Liver (tissue), 9 donors: ENCODE measurements around the gene MYOM1. TPM values are rescaled to one million over a fixed set of nuclear protein-coding genes. Genes with fewer than 3 reads are reported as not detected.

ENCODE experiments used
- DNase-seq: peaks from one replicate; pipeline ENCODE4 v3.0.0-alpha.2; 2017; ENCODE audit warnings: low spot score
- H3K27ac ChIP-seq, 2 donors: one replicate each; pipeline ENCODE4 v1.7.0; 2013; ENCODE audit warnings: inconsistent platforms in 2 of 2, low read length in 2 of 2, control low read depth in 1 of 2, low read depth in 1 of 2, mild to moderate bottlenecking in 1 of 2
- H3K27me3 ChIP-seq, 4 donors: one replicate each; pipeline versions ENCODE4 v1.6.1 to v1.7.0; 2013; ENCODE audit warnings: low read length in 3 of 4, inconsistent platforms in 1 of 4, mild to moderate bottlenecking in 1 of 4, moderate library complexity in 1 of 4; ENCODE audit not compliant: control insufficient read depth in 4 of 4, insufficient read depth in 4 of 4
- H3K36me3 ChIP-seq, 4 donors: one replicate each; pipeline versions ENCODE4 v1.6.1 to v1.7.0; 2013; ENCODE audit warnings: low read length in 3 of 4, mild to moderate bottlenecking in 3 of 4, low read depth in 1 of 4, moderate library complexity in 1 of 4; ENCODE audit not compliant: control insufficient read depth in 4 of 4, insufficient read depth in 3 of 4
- H3K4me1 ChIP-seq, 4 donors: one replicate each; pipeline versions ENCODE4 v1.6.1 to v1.7.0; 2013; ENCODE audit warnings: low read length in 3 of 4, mild to moderate bottlenecking in 3 of 4, moderate library complexity in 1 of 4; ENCODE audit not compliant: control insufficient read depth in 4 of 4, insufficient read depth in 4 of 4
- H3K4me3 ChIP-seq, 3 donors: one replicate each; pipeline versions ENCODE4 v1.6.1 to v1.7.0; 2013; ENCODE audit warnings: low read length in 3 of 3, control low read depth in 1 of 3, low read depth in 1 of 3, mild to moderate bottlenecking in 1 of 3
- H3K9ac ChIP-seq, 2 donors: one replicate each; pipeline ENCODE4 v1.7.0; 2013; ENCODE audit warnings: low read length in 2 of 2, mild to moderate bottlenecking in 2 of 2, moderate library complexity in 2 of 2, control low read depth in 1 of 2, low read depth in 1 of 2
- H3K9me3 ChIP-seq, 4 donors: one replicate each; pipeline versions ENCODE4 v1.6.1 to v1.7.0; 2013; ENCODE audit warnings: low read length in 3 of 4; ENCODE audit not compliant: control insufficient read depth in 4 of 4
- EGR1 ChIP-seq, 2 donors: IDR thresholded peaks; 2 replicates each; pipeline ENCODE4 v1.6.1; 2016 to 2018; ENCODE audit warnings: antibody characterized with exemption in 2 of 2, low read depth in 2 of 2
- FOXA1 ChIP-seq: IDR thresholded peaks from 2 replicates; pipeline ENCODE4 v1.6.1; 2016; ENCODE audit warnings: antibody characterized with exemption
- FOXA2 ChIP-seq: IDR thresholded peaks from 2 replicates; pipeline ENCODE4 v1.6.1; 2016; ENCODE audit warnings: antibody characterized with exemption
- GABPA ChIP-seq, 2 donors: IDR thresholded peaks in 1 of 2; conservative IDR thresholded peaks in 1 of 2; 2 replicates each; pipeline ENCODE4 v1.6.1; 2016; ENCODE audit warnings: antibody characterized with exemption in 2 of 2, mild to moderate bottlenecking in 1 of 2, moderate library complexity in 1 of 2
- HNF4A ChIP-seq, 2 donors: conservative IDR thresholded peaks; 2 replicates each; pipeline ENCODE4 v1.6.1; 2016; ENCODE audit warnings: antibody characterized with exemption in 2 of 2, mild to moderate bottlenecking in 2 of 2
- HNF4G ChIP-seq: IDR thresholded peaks from 2 replicates; pipeline ENCODE4 v1.6.1; 2016; ENCODE audit warnings: antibody characterized with exemption
- JUND ChIP-seq, 2 donors: IDR thresholded peaks; 2 replicates each; pipeline ENCODE4 v1.6.1; 2016; ENCODE audit warnings: antibody characterized with exemption in 2 of 2
- MAX ChIP-seq: IDR thresholded peaks from 2 replicates; pipeline ENCODE4 v1.6.1; 2016; ENCODE audit warnings: antibody characterized with exemption
- NR2F2 ChIP-seq: IDR thresholded peaks from 2 replicates; pipeline ENCODE4 v1.6.1; 2016; ENCODE audit warnings: antibody characterized with exemption
- RAD21 ChIP-seq, 2 donors: IDR thresholded peaks; 2 replicates each; pipeline ENCODE4 v1.6.1; 2016; ENCODE audit warnings: antibody characterized with exemption in 2 of 2, mild to moderate bottlenecking in 2 of 2
- RXRA ChIP-seq, 2 donors: IDR thresholded peaks; 2 replicates each; pipeline ENCODE4 v1.6.1; 2017 to 2018; ENCODE audit warnings: antibody characterized with exemption in 2 of 2, mild to moderate bottlenecking in 1 of 2
- SP1 ChIP-seq: IDR thresholded peaks from 2 replicates; pipeline ENCODE4 v1.6.1; 2018; ENCODE audit warnings: antibody characterized with exemption, mild to moderate bottlenecking
- YY1 ChIP-seq: IDR thresholded peaks from 2 replicates; pipeline ENCODE4 v1.6.1; 2016; ENCODE audit warnings: antibody characterized with exemption, mild to moderate bottlenecking
- WGBS: extraction: QIAGEN DNeasy Blood & Tissue Kit; methylation state at CpG from one replicate; pipeline ENCODE4 v1.1.7; 2013; 5-methylcytosine and 5-hydroxymethylcytosine counted together
- polyA plus RNA-seq, 2 donors: library from polyadenylated mRNA; stranded (reverse) in 1 of 2; unstranded in 1 of 2; fragments of 200-250 nt in 1 of 2; fragments of >200 nt in 1 of 2; fragmentation: Nextera tagmentation in 1 of 2; extraction: Ambion mirVana in 1 of 2; gene quantifications; one replicate each; pipeline versions ENCODE4 v1.2.1 to v1.2.3, GENCODE V29; 2013 to 2015
- total RNA-seq, 2 donors: library from RNA; depleted of rRNA; stranded (reverse); fragments of >200 nt; gene quantifications; one replicate each; pipeline ENCODE4 v1.2.3, GENCODE V29; 2014
- TF ChIP-seq, protein P1 (sequence below): IDR thresholded peaks from 2 replicates; pipeline ENCODE4 v1.6.1; 2016; ENCODE audit warnings: antibody characterized with exemption, mild to moderate bottlenecking
- TF ChIP-seq, protein P2 (sequence below): IDR thresholded peaks from 2 replicates; pipeline ENCODE4 v1.6.1; 2016; ENCODE audit warnings: antibody characterized with exemption
- TF ChIP-seq, protein P3 (sequence below): IDR thresholded peaks from 2 replicates; pipeline ENCODE4 v1.6.1; 2016; ENCODE audit warnings: antibody characterized with exemption
- donor health status: healthy.
- donor health status: healthy.
- donor health status: healthy.
- donor health status: healthy.
- donor health status: healthy.

The MYOM1 gene
- total and polyA plus RNA-seq, 4 donors, result 10.1 to 48.4 (median 21.3) TPM

DNA sequence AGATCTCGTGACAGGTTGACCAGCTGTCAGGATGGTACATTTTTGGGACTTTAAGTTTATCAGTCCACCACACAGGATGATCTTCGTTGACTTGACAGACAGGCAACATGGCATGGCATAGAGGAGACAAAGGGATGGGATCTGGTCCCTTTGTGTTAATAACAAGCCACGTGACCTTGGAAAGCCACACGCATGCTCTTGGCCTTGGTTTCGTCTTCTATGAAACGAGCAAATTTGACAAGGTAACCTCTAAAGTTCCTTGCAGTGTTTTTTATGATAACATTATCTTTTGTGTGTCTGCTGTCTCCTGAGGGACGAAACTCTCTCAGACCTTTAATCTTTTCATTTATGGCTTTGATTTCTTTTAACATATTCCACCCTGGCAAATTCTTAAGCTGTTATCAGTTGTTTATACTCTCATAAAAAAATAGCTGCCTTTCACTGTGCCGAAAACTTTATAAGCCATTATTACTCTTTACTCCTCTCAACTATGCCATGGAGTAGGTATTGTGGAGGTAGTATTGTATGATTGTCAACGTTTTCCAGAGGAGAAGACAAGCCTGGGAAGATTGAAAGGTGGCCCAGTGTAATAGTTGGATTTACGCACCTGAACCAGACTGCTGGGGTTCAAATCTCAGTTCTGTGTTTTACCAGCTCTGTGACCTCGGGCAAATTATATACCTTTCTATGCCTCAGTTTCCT is 81.3 kb downstream of the MYOM1 start:
- no peaks in the 10 kb centered on the region for H3K9me3 ChIP-seq
- 88% methylated on average over 11 of the region's 11 CpGs for WGBS
- no peak for DNase-seq
- peaks cover 0 to 7% (median 0%) of the 10 kb centered on the region in 4 donors for H3K4me1 ChIP-seq
- H3K9ac ChIP-seq, result no peak overlapping the region
- H3K4me3 ChIP-seq, result no peak overlapping the region
- peaks cover 0 to 2% (median 0%) of the 10 kb centered on the region in 4 donors for H3K36me3 ChIP-seq
- H3K27ac ChIP-seq, result no peak overlapping the region
- no peaks in the 10 kb centered on the region for H3K27me3 ChIP-seq
- TF ChIP-seq FOXA2, result no peak
- no peak for TF ChIP-seq EGR1 (IDR thresholded peaks at IDR 0.05; ENCODE audit: low read depth in 2 of 2)

- H3K9me3 ChIP-seq, result no peaks in the 10 kb centered on the region
- no peak for DNase-seq
- no peaks in the 10 kb centered on the region for H3K36me3 ChIP-seq
- no peak overlapping the region for H3K4me3 ChIP-seq
- H3K4me1 ChIP-seq, result no peaks in the 10 kb centered on the region
- TF ChIP-seq SP1 (no peak), HNF4G (no peak), RAD21 (IDR thresholded peaks at IDR 0.05) (no peak), MAX (no peak), FOXA1 (no peak), RXRA (IDR thresholded peaks at IDR 0.05) (no peak), EGR1 (IDR thresholded peaks at IDR 0.05; ENCODE audit: low read depth in 2 of 2) (no peak), HNF4A (conservative IDR thresholded peaks at IDR 0.05) (no peak), JUND (IDR thresholded peaks at IDR 0.05) (no peak)
- TF ChIP-seq, protein P1, sequence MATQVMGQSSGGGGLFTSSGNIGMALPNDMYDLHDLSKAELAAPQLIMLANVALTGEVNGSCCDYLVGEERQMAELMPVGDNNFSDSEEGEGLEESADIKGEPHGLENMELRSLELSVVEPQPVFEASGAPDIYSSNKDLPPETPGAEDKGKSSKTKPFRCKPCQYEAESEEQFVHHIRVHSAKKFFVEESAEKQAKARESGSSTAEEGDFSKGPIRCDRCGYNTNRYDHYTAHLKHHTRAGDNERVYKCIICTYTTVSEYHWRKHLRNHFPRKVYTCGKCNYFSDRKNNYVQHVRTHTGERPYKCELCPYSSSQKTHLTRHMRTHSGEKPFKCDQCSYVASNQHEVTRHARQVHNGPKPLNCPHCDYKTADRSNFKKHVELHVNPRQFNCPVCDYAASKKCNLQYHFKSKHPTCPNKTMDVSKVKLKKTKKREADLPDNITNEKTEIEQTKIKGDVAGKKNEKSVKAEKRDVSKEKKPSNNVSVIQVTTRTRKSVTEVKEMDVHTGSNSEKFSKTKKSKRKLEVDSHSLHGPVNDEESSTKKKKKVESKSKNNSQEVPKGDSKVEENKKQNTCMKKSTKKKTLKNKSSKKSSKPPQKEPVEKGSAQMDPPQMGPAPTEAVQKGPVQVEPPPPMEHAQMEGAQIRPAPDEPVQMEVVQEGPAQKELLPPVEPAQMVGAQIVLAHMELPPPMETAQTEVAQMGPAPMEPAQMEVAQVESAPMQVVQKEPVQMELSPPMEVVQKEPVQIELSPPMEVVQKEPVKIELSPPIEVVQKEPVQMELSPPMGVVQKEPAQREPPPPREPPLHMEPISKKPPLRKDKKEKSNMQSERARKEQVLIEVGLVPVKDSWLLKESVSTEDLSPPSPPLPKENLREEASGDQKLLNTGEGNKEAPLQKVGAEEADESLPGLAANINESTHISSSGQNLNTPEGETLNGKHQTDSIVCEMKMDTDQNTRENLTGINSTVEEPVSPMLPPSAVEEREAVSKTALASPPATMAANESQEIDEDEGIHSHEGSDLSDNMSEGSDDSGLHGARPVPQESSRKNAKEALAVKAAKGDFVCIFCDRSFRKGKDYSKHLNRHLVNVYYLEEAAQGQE, result no peak
- no peak overlapping the region for H3K9ac ChIP-seq
- H3K27me3 ChIP-seq, result no peaks in the 10 kb centered on the region
- 95% methylated on average over 10 of the region's 10 CpGs for WGBS
- H3K27ac ChIP-seq, result no peak overlapping the region
These were observed 84.2 kb downstream of the MYOM1 start for GRCh38 chr18:3135536-3135935.

DNA sequence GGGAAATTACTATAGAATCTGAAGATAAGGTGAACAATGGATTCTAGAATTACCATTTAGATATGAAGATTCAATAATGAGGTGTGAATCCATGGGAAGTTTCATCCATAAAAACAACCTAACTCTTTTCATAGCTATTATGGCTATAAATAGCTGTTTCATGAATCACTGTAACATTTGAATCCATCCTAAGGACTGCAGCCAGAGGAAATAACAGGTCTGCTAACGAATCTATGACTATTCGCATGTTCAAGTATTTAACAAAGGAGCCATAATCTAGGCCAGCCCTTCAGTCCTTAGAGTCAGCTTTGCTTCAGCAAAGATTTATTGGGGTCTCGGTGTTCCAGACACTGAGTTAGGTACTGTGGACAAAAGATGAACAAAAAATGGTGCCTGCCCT is 87.1 kb downstream of the MYOM1 start:
- no peak overlapping the region for H3K27ac ChIP-seq
- no peak for TF ChIP-seq MAX
- TF ChIP-seq JUND (IDR thresholded peaks at IDR 0.05), result no peak
- TF ChIP-seq FOXA2, result no peak
- TF ChIP-seq RXRA (IDR thresholded peaks at IDR 0.05), result no peak
- TF ChIP-seq YY1, result no peak
- TF ChIP-seq HNF4G, result no peak
- no peak for TF ChIP-seq GABPA (IDR thresholded peaks at IDR 0.05 in 1 of 2, conservative IDR thresholded peaks at IDR 0.05 in 1 of 2)
- TF ChIP-seq NR2F2, result no peak
- no peak for TF ChIP-seq HNF4A (conservative IDR thresholded peaks at IDR 0.05)
- no peak for TF ChIP-seq EGR1 (IDR thresholded peaks at IDR 0.05; ENCODE audit: low read depth in 2 of 2)
- TF ChIP-seq RAD21 (IDR thresholded peaks at IDR 0.05), result no peak
- TF ChIP-seq, protein P2, sequence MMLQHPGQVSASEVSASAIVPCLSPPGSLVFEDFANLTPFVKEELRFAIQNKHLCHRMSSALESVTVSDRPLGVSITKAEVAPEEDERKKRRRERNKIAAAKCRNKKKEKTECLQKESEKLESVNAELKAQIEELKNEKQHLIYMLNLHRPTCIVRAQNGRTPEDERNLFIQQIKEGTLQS, result no peak
- no peak for TF ChIP-seq SP1
- TF ChIP-seq, protein P3, sequence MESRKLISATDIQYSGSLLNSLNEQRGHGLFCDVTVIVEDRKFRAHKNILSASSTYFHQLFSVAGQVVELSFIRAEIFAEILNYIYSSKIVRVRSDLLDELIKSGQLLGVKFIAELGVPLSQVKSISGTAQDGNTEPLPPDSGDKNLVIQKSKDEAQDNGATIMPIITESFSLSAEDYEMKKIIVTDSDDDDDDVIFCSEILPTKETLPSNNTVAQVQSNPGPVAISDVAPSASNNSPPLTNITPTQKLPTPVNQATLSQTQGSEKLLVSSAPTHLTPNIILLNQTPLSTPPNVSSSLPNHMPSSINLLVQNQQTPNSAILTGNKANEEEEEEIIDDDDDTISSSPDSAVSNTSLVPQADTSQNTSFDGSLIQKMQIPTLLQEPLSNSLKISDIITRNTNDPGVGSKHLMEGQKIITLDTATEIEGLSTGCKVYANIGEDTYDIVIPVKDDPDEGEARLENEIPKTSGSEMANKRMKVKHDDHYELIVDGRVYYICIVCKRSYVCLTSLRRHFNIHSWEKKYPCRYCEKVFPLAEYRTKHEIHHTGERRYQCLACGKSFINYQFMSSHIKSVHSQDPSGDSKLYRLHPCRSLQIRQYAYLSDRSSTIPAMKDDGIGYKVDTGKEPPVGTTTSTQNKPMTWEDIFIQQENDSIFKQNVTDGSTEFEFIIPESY, result no peak
- no peaks in the 10 kb centered on the region for H3K27me3 ChIP-seq
- H3K9ac ChIP-seq, result no peak overlapping the region
- WGBS, result 98% methylated on average over 3 of the region's 3 CpGs
- no peak overlapping the region for H3K4me3 ChIP-seq
- peaks cover 0 to 4% (median 1%) of the 10 kb centered on the region in 4 donors for H3K36me3 ChIP-seq
- no peaks in the 10 kb centered on the region for H3K9me3 ChIP-seq
- DNase-seq, result no peak
- no peaks in the 10 kb centered on the region for H3K4me1 ChIP-seq
